GM10266 (cell line): ENCODE measurements around the gene TXNIP.

Experiments used
- DNase-seq: peaks from one replicate; pipeline ENCODE4 v3.0.0; 2012; ENCODE audit errors: extremely low spot score
- TF ChIP-seq, protein P1 (sequence below): IDR thresholded peaks from 2 replicates; pipeline ENCODE4 v1.5.1; 2012; ENCODE audit warnings: mild to moderate bottlenecking, low read depth; ENCODE audit not compliant: control insufficient read depth, insufficient read depth; ENCODE audit errors: missing control alignments

The TXNIP gene

GRCh38 chr1:145977486-145978470 is 18.6 kb downstream of the TXNIP start:
- TF ChIP-seq, protein P1, sequence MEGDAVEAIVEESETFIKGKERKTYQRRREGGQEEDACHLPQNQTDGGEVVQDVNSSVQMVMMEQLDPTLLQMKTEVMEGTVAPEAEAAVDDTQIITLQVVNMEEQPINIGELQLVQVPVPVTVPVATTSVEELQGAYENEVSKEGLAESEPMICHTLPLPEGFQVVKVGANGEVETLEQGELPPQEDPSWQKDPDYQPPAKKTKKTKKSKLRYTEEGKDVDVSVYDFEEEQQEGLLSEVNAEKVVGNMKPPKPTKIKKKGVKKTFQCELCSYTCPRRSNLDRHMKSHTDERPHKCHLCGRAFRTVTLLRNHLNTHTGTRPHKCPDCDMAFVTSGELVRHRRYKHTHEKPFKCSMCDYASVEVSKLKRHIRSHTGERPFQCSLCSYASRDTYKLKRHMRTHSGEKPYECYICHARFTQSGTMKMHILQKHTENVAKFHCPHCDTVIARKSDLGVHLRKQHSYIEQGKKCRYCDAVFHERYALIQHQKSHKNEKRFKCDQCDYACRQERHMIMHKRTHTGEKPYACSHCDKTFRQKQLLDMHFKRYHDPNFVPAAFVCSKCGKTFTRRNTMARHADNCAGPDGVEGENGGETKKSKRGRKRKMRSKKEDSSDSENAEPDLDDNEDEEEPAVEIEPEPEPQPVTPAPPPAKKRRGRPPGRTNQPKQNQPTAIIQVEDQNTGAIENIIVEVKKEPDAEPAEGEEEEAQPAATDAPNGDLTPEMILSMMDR = peak; percentile 83
- DNase-seq = peak; percentile 82

DNA sequence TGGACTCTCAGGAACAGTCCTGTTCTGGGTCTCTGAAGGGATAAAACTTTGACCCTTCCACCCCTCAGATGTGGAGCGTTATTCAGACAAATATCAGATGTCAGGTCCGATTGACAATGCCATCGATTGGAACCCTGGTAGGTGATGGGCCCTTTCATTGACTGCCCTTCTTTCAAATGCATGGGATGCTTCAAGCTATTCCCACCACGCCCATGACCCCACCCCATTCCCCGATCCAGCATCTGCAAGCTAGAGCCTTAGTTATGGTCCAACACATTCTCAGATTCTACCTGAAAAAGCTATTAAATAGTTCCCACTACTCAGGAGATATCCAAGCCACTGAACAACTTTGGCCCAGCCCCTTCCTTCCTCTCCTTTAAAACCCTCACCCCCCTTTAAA is 19.4 kb downstream of the TXNIP start:
- no peak for DNase-seq
- TF ChIP-seq, protein P1 = no peak

DNA sequence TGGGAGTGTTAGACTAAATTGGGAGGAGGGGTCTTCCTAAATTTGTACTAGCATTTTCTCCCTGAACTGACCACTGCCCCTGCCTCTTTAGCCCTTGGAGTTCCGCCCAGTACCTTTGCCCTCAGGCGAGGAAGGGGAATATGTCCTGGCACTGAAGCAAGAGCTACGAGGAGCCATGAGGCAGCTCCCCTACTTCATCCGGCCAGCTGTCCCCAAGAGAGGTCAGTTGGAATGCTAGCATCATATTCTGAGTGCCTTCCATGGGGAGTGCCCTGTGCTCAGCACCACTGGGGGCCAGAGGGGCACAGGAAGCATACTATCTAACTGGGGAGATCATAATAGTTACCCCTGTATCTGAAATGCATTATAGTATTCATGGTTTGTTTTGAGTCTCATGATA is 21.2 kb downstream of the TXNIP start:
- TF ChIP-seq, protein P1 = no peak
- DNase-seq = no peak

DNA sequence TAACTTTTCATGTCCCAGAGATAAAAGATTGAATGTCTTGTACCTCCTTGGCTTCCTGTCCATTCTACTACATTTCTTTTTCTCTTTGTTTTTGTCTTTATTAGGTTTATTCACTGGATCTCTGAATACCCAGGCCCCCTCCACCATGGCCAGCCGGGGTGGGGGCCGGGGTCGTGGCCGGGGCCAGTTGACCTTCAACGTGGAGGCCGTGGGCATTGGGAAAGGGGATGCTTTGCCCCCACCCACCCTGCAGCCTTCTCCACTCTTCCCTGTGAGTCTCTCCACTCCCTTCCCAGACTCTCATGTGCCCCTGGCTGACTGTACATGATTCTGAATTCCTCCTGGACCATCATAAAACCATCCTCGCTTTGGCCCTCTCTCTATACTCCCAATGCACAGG is 21.7 kb downstream of the TXNIP start:
- no peak for DNase-seq
- TF ChIP-seq, protein P1 = no peak

GRCh38 chr1:145972580-145972979 is 23.8 kb downstream of the TXNIP start:
- TF ChIP-seq, protein P1 = no peak
- no peak for DNase-seq

DNA sequence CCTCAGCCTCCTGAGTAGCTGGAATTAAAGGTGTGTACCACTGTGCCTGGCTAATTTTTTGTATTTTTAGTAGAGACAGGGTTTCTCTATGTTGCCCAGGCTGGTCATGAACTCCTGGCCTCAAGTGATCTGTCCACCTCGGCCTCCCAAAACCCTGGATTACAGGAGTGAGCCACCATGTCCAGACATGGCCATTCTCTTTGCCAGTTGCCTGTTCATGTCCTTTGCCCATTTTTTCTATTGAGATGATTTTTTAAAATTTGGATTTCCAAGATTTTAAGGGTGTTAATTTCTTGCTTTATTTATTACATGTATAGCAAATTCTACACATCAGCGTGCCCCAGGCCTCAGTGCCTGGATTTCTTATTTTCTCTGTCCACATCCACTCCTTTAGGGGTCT is 29.1 kb downstream of the TXNIP start:
- DNase-seq = no peak

More for the DNA sequence above, 29.1 kb downstream of the TXNIP start:
- TF ChIP-seq, protein P1 = no peak
